Adrenal gland (tissue), 5 donors: ENCODE results near the gene THADA.

Experiments used
- POLR2A ChIP-seq, 2 donors: fragments of 450-650 bp; IDR thresholded peaks; one replicate each; pipeline ENCODE4 v1.6.1; 2017; ENCODE audit warnings: antibody characterized with exemption in 2 of 2, mild to moderate bottlenecking in 2 of 2, moderate library complexity in 1 of 2
- TF ChIP-seq, protein P1 (sequence below), 6 experiments: fragments of 450-650 bp in 4 of 6; fragments of 200-600 bp in 2 of 6; sonication (generic) in 1 of 6; IDR thresholded peaks; 1 replicate in 5 of 6; 2 replicates in 1 of 6; pipeline versions ENCODE4 v1.5.1 to v1.8.0; 2016 to 2021; ENCODE audit warnings: antibody characterized with exemption in 6 of 6, mild to moderate bottlenecking in 2 of 6, moderate library complexity in 1 of 6
- donor health status: DM: no; HTN: no; CAD: no.

DNA sequence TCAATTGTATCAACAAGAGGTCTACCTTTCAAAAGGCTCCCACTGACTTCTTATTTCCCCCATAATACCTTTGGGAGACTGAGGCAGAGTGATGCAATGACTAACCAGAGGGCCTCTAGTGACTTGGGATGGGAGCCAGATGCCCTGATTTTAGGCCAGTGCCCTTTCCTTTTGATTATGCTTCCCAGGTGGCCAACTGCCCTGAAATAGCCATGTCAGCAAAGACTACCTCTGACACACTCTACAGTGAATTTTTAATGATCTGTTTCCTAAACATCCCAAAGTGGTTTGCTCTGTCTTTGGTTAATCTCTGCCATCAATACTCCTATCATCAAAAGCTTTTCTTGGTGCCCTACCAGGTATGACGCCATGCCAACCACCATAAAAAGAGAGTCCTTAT is 303.5 kb downstream of the THADA start:
- TF ChIP-seq, protein P1, sequence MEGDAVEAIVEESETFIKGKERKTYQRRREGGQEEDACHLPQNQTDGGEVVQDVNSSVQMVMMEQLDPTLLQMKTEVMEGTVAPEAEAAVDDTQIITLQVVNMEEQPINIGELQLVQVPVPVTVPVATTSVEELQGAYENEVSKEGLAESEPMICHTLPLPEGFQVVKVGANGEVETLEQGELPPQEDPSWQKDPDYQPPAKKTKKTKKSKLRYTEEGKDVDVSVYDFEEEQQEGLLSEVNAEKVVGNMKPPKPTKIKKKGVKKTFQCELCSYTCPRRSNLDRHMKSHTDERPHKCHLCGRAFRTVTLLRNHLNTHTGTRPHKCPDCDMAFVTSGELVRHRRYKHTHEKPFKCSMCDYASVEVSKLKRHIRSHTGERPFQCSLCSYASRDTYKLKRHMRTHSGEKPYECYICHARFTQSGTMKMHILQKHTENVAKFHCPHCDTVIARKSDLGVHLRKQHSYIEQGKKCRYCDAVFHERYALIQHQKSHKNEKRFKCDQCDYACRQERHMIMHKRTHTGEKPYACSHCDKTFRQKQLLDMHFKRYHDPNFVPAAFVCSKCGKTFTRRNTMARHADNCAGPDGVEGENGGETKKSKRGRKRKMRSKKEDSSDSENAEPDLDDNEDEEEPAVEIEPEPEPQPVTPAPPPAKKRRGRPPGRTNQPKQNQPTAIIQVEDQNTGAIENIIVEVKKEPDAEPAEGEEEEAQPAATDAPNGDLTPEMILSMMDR (IDR thresholded peaks at IDR 0.05), result no peak
- no peak for TF ChIP-seq POLR2A (IDR thresholded peaks at IDR 0.05)
